Effector memory CD4-positive, alpha-beta T cell (primary cell): ENCODE data around the gene TTLL11.

Source experiments
- DNase-seq, 3 donors: peaks; one replicate each; pipeline ENCODE4 v3.0.0-alpha.2; 2020
- H3K27ac ChIP-seq: 2 replicates; pipeline ENCODE4 v1.7.0; 2013; ENCODE audit warnings: mild to moderate bottlenecking, low read length, moderate library complexity; ENCODE audit not compliant: insufficient read depth, poor library complexity, severe bottlenecking
- H3K27me3 ChIP-seq: replicated peaks from 2 replicates; pipeline ENCODE4 v1.7.0; 2013; ENCODE audit warnings: mild to moderate bottlenecking, low read length; ENCODE audit not compliant: insufficient read depth, control insufficient read depth, poor library complexity, severe bottlenecking
- H3K36me3 ChIP-seq: 2 replicates; pipeline ENCODE4 v1.7.0; 2013; ENCODE audit warnings: mild to moderate bottlenecking, low read length, moderate library complexity; ENCODE audit not compliant: control insufficient read depth, insufficient read depth
- H3K4me1 ChIP-seq: 2 replicates; pipeline ENCODE4 v1.7.0; 2013; ENCODE audit warnings: low read length, mild to moderate bottlenecking; ENCODE audit not compliant: control insufficient read depth, insufficient read depth, poor library complexity, severe bottlenecking
- H3K4me3 ChIP-seq: 2 replicates; pipeline ENCODE4 v1.7.0; 2013; ENCODE audit warnings: low read length, low read depth, mild to moderate bottlenecking; ENCODE audit not compliant: insufficient read depth, poor library complexity, severe bottlenecking
- H3K9me3 ChIP-seq: 2 replicates; pipeline ENCODE4 v1.7.0; 2013; ENCODE audit warnings: mild to moderate bottlenecking, low read length, moderate library complexity; ENCODE audit not compliant: control insufficient read depth

TTLL11 gene

DNA sequence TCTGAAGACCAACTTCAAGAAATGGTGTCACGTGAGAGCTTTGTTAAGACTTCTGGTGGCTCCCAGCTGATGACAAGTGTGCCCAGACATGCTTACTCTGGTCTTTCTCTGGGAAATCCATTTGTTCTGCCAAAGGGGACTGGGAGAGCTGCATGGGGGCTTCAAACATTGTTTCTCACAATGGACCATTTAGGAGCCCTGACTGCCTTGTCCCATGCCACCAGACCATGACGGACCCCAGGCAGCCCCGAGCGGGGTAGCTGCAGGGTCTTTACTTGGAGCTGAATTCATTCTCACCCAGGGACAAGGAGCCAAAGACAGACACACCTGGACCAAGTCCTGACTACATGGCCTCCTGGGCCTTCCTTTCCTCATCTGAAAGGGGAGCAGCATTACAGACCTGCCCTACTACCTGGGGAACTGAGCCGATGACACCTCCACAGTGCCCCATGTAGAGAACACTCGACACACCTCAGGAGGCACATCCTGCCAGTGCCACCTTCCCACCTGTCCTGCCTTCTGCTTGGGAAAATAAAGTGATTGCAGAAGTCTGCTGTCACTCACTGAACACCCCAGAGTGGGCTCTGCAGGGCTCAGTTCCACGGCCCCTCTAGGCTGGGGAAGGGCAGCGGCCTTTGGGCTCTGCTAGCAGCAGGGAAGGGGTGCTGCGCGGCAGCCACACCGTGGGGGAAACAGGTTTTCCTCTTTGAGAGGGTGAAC, 272.7 kb downstream of the TTLL11 start:
- Histone ChIP-seq H3K27me3 (no peaks in the 10 kb centered on the region), H3K36me3 (no peaks in the 10 kb centered on the region), H3K9me3 (no peaks in the 10 kb centered on the region), H3K27ac (no peak overlapping the region), H3K4me1 (no peaks in the 10 kb centered on the region), H3K4me3 (no peak overlapping the region)
- DNase-seq, result no peak

DNA sequence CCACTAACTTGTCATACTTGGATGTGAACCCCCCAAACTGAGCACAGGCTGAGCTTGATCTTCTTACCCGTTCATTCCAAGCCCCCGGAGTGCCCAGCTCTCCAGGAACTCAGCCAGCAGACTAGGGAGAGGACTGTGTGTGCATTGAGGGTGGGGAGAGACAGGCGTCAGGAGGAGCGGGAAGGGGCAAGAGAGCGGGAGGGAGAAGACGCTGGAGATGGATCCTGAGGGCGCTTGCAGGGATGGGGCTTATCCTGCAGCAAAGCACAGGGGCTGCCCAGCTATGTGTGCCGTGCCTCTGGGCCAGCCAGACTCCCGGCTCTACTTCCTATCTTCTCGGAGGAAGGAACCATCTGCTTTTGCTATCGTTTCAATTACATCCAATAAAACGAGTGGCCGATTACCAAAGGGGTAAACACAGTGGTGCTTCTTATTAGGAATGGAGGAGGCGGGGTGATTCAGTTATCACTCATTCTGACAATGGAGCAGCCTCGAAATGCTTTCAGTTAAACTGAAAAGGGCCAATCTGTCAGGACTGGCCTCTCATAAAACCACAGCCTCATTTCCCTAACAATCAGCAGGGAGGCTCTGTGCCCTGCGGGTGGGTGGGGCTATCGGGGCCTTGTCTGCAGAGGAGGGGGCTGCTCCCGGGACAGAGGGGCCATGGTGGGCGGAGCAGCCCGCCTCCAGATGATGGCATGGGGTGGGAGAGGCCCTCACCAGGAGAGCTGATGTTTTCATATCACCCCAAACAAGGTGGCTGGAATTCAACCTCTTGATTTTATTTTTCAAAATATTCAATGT, 273.5 kb downstream of the TTLL11 start:
- Histone ChIP-seq H3K27ac (no peak overlapping the region), H3K36me3 (no peaks in the 10 kb centered on the region), H3K27me3 (no peaks in the 10 kb centered on the region), H3K4me3 (no peak overlapping the region), H3K9me3 (no peaks in the 10 kb centered on the region), H3K4me1 (no peaks in the 10 kb centered on the region)
- no peak for DNase-seq

- Histone ChIP-seq H3K36me3 (no peaks in the 10 kb centered on the region), H3K27me3 (no peaks in the 10 kb centered on the region), H3K4me1 (no peaks in the 10 kb centered on the region), H3K4me3 (no peak overlapping the region), H3K9me3 (no peaks in the 10 kb centered on the region), H3K27ac (no peak overlapping the region)
- DNase-seq, result no peak
Measured at GRCh38 chr9:121818841-121819427, 274.2 kb downstream of the TTLL11 start.

- no peak overlapping the region for H3K4me3 ChIP-seq
- no peaks in the 10 kb centered on the region for H3K27me3 ChIP-seq
- DNase-seq, result no peak
- no peaks in the 10 kb centered on the region for H3K36me3 ChIP-seq
- H3K27ac ChIP-seq, result no peak overlapping the region
- no peaks in the 10 kb centered on the region for H3K4me1 ChIP-seq
- no peaks in the 10 kb centered on the region for H3K9me3 ChIP-seq
Measured at GRCh38 chr9:121818016-121818661, 275.0 kb downstream of the TTLL11 start.

- Histone ChIP-seq H3K4me3 (no peak overlapping the region), H3K27ac (no peak overlapping the region), H3K9me3 (no peaks in the 10 kb centered on the region), H3K36me3 (no peaks in the 10 kb centered on the region), H3K27me3 (no peaks in the 10 kb centered on the region), H3K4me1 (no peaks in the 10 kb centered on the region)
- no peak for DNase-seq
Measured at GRCh38 chr9:121817476-121817875, 275.6 kb downstream of the TTLL11 start.

DNA sequence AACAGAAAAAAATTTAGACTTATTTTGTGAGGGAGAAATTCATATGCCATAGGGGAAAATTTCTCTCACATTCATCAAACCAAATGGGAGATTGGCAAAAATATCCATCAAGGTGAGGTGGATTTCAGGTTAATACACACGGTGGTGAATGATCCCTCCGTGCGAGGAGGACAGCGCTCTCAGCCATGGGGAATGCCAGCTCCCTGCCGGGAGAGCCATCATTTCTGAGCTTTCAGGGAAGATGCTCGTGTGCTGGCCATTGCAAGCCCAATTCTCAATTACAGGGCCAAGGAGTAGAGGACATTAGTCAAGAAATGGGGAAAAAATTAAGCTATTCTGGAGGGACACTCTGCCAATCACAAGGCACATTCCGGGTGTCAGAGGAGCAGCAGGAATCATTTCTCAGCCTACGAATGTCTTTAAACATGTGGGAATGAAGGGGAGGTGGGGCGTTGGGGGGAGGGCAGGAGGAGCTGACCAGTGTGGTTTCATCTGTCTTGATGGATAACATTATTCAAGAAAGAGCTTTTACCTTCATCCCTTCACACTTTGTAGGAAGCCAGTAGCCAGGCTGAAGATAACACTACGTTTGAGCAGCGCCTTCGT, 276.2 kb downstream of the TTLL11 start:
- no peak for DNase-seq
- Histone ChIP-seq H3K27ac (no peak overlapping the region), H3K9me3 (no peaks in the 10 kb centered on the region), H3K4me3 (no peak overlapping the region), H3K36me3 (no peaks in the 10 kb centered on the region), H3K4me1 (no peaks in the 10 kb centered on the region), H3K27me3 (no peaks in the 10 kb centered on the region)

- H3K27me3 ChIP-seq, result no peaks in the 10 kb centered on the region
- H3K27ac ChIP-seq, result no peak overlapping the region
- DNase-seq, result no peak
- no peak overlapping the region for H3K4me3 ChIP-seq
- no peaks in the 10 kb centered on the region for H3K9me3 ChIP-seq
- no peaks in the 10 kb centered on the region for H3K4me1 ChIP-seq
- H3K36me3 ChIP-seq, result no peaks in the 10 kb centered on the region
Measured at GRCh38 chr9:121816449-121816817, 276.7 kb downstream of the TTLL11 start.

DNA sequence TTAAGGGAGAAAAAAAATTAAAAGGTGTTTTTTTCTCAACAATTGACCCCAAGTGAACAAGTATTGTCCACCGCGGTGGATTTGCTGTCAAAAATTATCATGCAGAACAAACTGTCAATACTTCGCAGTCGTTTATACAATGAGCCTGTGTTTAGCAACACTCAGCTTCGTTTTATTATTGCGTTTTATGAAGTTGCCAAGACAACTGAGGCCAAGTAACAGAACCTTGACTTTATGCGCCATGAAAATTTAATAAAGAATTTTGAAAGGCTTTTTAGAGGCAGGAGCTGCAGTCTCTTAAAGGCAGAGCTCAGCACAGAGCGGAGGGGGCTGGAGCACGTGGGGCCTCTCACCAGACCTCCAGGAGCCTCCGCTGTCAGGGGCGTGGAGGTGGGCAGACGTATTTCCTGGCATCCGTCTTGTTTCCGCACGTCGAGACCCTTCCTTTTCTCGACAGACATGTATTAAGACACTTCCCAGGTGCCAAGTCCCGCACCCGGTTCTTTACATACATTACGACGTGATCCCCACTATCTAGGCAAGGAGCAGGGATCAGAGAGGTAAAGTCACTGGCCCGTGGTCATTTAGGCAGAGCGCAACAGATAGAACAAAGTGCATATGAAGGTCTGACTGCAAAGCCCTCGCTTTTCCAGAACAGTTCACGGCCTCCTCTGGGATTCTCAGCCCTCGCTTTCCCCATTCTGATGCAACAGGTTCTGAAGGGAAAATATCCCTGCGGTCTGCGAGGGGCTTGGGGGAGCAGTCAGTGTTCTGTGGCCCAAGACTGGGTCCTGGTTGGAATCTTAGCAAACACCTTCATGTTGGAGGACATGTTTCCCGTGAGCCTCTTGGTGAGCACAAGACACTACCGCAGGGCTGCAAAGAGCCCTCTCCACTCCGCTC, 277.3 kb downstream of the TTLL11 start:
- Histone ChIP-seq H3K9me3 (no peaks in the 10 kb centered on the region), H3K36me3 (no peaks in the 10 kb centered on the region), H3K27me3 (no peaks in the 10 kb centered on the region), H3K27ac (no peak overlapping the region), H3K4me1 (no peaks in the 10 kb centered on the region), H3K4me3 (no peak overlapping the region)
- DNase-seq, result no peak

GRCh38 chr9:121815084-121815483, 278.0 kb downstream of the TTLL11 start:
- H3K27me3 ChIP-seq, result no peaks in the 10 kb centered on the region
- H3K4me1 ChIP-seq, result no peaks in the 10 kb centered on the region

More at GRCh38 chr9:121815084-121815483, 278.0 kb downstream of the TTLL11 start:
- H3K4me3 ChIP-seq, result no peak overlapping the region
- H3K27ac ChIP-seq, result no peak overlapping the region
- DNase-seq, result no peak
- H3K9me3 ChIP-seq, result no peaks in the 10 kb centered on the region
- no peaks in the 10 kb centered on the region for H3K36me3 ChIP-seq
